Cardiac fibroblast (primary cell): ENCODE data around the gene ABHD17C.

Source experiments
- DNase-seq, 2 donors: peaks; one replicate each; pipeline versions ENCODE4 v3.0.0 to v3.0.0-alpha.2; 2010; ENCODE audit warnings: low read depth in 2 of 2
- H3K4me3 ChIP-seq, 2 donors: replicated peaks in 1 of 2; 1 replicate in 1 of 2; 2 replicates in 1 of 2; pipeline ENCODE4 v1.5.1; 2011; ENCODE audit warnings: low read depth in 2 of 2, low read length in 2 of 2, mild to moderate bottlenecking in 2 of 2, moderate library complexity in 1 of 2
- TF ChIP-seq, protein P1 (sequence below): IDR thresholded peaks from one replicate; pipeline ENCODE4 v1.5.1; 2011; ENCODE audit warnings: low read depth, mild to moderate bottlenecking, low read length, inconsistent platforms

The ABHD17C gene

GRCh38 chr15:80745888-80746287 lies 50.8 kb downstream of the ABHD17C start:
- no peak overlapping the region for H3K4me3 ChIP-seq
- TF ChIP-seq, protein P1, sequence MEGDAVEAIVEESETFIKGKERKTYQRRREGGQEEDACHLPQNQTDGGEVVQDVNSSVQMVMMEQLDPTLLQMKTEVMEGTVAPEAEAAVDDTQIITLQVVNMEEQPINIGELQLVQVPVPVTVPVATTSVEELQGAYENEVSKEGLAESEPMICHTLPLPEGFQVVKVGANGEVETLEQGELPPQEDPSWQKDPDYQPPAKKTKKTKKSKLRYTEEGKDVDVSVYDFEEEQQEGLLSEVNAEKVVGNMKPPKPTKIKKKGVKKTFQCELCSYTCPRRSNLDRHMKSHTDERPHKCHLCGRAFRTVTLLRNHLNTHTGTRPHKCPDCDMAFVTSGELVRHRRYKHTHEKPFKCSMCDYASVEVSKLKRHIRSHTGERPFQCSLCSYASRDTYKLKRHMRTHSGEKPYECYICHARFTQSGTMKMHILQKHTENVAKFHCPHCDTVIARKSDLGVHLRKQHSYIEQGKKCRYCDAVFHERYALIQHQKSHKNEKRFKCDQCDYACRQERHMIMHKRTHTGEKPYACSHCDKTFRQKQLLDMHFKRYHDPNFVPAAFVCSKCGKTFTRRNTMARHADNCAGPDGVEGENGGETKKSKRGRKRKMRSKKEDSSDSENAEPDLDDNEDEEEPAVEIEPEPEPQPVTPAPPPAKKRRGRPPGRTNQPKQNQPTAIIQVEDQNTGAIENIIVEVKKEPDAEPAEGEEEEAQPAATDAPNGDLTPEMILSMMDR, result no peak
- DNase-seq, result no peak

- no peak for DNase-seq
- TF ChIP-seq, protein P1, result no peak
- H3K4me3 ChIP-seq, result no peak overlapping the region
Measured at GRCh38 chr15:80747317-80748053, 52.4 kb downstream of the ABHD17C start.

GRCh38 chr15:80749589-80749988 lies 54.5 kb downstream of the ABHD17C start:
- DNase-seq, result no peak
- no peak overlapping the region for H3K4me3 ChIP-seq
- TF ChIP-seq, protein P1, result no peak

DNA sequence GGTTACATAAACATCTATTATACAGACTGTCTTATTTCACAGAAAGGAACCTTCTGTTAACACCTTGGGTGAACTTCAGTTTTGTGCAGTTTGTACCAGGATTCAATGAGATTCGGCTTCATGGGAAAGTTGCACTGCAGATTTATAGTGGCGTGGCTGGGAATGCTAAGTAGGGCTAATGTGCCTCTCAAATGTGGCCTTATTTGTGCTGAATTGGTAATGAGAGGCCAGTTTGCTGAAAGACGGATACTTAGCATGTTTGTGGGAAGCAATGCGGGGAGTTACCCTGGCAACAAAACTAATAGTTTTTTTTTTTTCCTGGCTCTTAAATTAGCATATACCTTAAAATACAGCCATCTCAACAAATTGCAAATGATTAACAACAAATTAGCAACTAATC lies 55.5 kb downstream of the ABHD17C start:
- TF ChIP-seq, protein P1, result no peak
- no peak overlapping the region for H3K4me3 ChIP-seq

DNA sequence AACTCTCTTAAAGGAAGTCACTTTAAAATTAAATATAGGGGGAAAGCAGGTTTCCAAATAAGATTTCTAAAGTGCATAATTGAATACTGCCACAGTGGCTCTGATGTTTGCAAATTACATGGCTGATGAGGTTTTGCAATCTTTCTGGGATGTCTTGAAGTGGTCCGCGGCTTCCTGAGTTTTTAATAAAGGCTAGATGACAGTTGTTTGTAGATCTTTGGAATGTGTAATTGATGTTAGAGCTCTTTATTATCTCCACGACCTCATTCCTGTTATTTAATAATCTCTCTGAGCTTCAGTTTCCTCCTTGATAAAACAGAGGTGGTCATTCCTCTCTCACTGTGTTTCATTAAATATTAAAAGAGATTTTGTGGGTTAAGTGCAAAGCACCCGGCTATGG lies 57.1 kb downstream of the ABHD17C start:
- TF ChIP-seq, protein P1, result no peak
- no peak for DNase-seq
- H3K4me3 ChIP-seq, result no peak overlapping the region

More for the DNA sequence above, 55.5 kb downstream of the ABHD17C start:
- DNase-seq, result no peak

DNA sequence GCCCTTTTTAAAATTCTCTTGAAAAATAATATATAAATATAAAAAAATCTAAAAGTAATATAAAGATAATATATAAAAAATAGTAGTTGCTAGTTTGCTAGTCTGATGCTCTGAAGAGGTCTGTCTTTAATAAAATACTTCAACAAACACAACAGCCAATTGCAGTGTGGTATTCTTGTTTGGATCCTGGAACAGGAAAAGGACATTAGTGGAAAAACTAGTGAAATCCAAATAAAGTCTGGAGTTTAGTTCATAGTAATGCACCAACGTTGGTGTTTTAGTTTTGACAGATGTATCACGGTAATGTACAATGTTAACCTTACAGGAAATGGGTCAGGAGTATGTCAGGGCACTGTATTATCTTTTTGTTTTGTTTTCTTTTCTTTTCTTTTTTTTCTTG lies 58.1 kb downstream of the ABHD17C start:
- TF ChIP-seq, protein P1, result no peak
- DNase-seq, result no peak
- no peak overlapping the region for H3K4me3 ChIP-seq

- no peak for DNase-seq
- TF ChIP-seq, protein P1, result no peak
- no peak overlapping the region for H3K4me3 ChIP-seq
Measured at GRCh38 chr15:80754014-80754413, 58.9 kb downstream of the ABHD17C start.
